SKM-1 treated with dmso at 0.1 percent for 144 hours (cell line): ENCODE measurements around the gene FOXL2NB.

Experiments
- DNase-seq: peaks from one replicate; lab custom pipeline; 2025; ENCODE audit not compliant: unreplicated experiment; lab: John Stamatoyannopoulos, UW

Gene FOXL2NB

DNA sequence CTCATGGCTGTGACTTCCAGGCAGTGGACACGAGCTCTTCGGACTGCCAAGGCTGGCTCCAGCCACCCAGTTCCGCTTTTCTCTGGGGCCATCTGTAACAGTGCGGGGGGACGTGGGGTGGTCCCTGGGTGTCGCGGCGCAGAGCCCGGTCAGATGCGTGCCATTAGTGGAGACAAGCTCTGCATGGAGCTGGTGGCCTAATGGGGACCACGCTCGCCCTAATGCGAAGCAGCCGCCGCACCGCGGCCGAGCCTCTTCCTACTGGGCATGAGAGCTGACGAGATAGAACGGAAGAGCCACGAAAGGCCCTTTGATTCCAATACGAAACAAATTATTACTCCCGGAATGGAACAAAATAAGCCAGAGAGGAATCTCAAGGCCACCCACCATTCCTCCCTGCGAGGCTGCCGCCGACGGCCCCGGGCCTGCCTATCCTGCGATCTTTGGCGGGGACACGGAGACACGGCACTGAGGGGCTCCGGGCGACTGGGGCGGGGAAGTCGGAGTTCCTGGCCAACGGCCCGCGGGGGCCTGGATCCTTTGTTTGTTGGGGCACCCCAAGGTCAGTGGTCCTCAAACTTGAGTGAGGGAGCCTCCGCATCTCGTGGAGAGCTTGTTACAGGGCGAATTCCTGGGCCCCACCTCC, 18.2 kb upstream of the FOXL2NB start:
- DNase-seq: no peak

DNA sequence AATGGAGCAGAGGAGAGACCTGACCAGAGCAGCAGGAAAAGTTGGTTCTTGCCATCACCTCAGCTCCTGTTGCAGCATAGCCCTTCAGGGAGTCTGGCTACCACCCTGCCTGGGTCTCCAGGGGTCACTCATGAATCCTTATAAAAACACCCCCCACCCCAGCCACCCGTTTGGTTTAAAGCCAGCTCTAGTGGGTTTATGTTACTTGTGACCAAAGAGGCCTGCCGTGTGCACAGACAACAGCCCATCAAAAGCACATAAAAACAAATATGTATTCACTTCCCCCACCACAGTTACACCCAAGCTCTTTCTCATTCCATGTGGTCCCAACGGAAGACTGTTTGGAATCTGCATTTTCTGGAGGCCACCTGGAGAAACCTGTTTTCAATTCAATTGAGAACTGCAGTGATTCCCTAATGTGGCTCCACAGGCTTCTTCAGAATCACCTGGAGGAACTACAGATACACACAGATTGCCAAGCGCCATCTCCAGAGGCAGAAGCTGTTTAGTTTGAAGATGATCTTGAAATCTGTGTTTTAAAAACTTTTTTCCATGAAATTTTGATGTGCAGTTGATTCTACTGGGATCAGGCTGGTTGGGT, 13.8 kb upstream of the FOXL2NB start:
- no peak for DNase-seq

- no peak for DNase-seq
These were observed 12.9 kb upstream of the FOXL2NB start for GRCh38 chr3:138933981-138934691.

- no peak for DNase-seq
These were observed 11.5 kb upstream of the FOXL2NB start for GRCh38 chr3:138935505-138935862.

GRCh38 chr3:138935863-138936740, 10.9 kb upstream of the FOXL2NB start:
- DNase-seq: peak; percentile 51

DNA sequence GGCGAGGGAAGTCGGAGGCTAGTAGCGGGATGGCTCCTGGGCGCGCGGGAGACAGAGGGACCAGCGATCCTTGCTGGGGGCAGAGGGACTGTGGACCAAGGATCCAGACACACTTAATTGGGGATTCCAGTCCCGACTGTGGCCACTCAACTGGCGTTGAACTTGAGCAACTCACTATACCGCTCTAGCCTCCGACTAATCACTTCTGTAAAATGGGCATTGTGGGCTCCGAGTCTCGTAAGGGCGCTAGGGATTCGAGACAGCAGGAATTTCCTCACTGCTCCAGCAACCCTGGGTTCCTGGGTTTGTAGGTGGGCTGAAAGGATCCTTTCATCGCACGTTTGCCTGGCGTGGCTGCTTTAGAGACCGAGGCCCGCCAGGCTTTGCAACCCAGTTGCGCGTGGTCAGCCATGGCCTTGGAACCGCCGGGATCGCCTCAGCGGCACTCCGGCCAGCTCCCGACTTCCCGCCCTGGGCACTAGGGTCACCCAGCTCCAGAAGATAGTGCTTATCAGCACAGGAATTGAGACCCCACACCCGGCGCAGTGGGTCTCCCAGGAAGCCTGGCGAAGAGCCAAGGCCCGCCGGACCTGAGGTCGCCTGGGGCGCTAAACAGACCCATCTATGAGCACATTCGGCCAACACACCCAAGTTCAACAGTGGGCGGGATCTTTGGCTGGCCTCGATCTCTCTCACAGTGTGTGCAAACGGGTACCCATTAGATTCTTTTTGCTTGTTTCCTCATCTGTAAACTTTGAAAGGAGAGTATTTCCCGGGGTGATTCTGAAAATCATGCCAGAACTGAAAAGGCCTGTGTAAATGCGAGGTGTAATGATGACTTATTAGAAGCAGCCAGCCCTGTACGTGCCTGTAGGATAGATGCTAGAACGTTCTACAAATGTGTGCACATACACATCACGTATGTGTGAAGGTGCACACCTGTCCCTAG, 10.0 kb upstream of the FOXL2NB start:
- DNase-seq: no peak

DNA sequence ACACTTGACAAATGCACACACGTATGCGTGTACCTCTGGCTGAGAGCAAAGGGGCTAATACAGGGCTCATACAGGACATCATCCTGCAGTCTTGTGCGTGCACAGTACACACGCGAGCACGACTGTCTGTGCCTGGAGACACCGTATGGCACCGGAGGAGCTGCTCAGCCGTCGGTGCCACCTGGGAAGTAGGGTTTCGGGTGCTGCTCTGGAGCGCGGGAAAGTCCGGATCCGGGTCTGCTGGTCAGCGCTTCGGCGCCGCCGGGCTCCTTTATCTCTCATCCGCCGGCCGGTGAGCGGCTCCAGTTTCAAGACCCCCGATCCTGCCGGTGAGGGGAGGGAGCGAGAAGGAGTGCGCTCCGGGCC, 9.3 kb upstream of the FOXL2NB start:
- no peak for DNase-seq

DNA sequence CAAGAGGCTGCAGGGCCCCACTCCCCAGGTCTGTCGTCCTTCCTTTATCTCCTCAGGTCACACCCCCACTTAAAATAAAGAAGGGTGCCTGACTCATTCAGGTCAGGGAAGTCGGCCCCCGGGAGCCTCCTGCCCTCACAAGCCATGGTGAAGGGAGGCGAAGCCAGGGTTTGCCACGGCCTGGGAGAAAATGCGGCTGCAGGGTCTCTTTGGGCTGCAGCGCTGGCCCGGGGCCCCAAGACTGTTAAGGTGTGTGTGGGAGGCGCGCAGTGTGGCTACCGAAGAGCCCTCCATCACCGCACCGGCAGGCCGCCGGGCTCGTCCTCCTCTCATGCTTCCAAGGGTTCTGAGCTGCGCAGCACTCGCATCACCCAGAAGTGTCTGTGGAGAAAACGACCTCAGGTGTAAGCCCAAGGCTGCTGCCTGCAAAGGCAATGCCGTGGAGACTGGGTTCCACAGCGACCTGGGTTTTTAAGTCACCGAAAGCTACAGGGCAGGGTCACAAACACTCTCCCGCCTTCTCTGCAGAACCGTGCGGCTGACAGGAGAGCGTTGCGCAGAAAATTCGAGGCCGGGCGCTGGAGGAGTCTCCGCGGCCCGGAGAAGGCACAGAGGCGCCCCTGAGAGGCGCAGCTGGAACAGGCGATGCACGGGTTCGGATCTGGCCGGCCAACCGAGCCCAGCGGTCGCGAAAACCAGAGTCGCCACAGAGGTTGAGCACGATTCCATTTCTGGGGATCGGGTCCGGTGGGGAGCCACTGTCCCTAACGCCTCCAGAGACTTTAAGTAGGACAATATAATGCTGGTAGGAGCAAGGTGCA, 8.8 kb upstream of the FOXL2NB start:
- no peak for DNase-seq

DNA sequence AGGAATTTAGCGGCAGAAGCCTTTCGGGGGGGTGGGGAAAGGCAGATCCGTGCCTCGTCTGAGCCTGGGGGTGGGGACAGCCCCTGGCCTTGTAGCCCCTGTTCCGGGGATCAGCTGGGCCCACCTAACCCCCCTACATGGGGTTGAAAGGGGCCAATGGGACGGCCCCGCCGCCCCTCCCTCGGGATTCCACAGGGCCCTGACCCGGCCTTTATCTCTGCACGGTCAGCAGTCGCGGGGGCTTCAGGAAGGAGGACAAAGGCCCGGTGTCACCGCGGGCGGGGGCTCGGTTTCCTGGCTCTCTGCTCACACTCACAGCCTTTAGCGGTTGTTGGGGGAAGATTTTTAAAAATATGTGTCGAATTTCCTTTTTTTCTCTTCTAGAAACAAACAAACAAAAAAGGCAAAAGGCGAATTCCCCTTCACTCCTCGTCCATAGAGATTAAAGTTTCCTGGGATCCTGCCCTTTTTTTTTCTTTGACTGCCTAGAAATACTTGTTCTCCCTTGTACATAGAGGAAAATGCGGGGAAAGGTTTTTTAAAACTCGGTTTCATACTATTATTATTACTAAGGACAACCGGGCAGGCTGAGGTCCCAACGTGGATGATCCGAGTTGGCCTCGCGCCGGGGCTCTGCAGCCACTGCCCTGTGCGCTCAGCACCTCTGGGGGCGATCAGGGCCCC, 8.0 kb upstream of the FOXL2NB start:
- no peak for DNase-seq

GRCh38 chr3:138939561-138940241, 7.3 kb upstream of the FOXL2NB start:
- DNase-seq: no peak

- no peak for DNase-seq
These were observed 6.6 kb upstream of the FOXL2NB start for GRCh38 chr3:138940446-138940845.

GRCh38 chr3:138941259-138941885, 5.6 kb upstream of the FOXL2NB start:
- peak; percentile 14 for DNase-seq

DNA sequence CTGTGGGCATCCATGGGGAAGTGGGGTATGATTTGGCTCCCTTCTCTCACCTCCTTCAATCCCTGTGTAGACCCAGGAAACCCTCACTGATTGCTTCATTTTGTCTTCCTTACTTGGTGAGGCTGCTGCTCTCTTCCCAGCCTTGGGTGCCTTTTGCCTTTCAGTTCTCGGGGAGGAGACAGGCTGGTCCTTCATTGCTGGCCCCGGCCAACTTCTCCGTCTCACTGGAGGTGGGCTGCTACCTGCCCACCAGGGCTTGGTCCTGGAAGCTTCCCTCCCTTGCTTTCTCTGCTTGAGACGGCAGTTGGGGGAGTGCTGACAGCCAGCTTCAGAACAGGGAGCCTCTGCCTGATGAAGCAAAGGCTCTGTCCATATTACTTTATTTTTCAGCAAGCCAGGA, 4.7 kb upstream of the FOXL2NB start:
- no peak for DNase-seq

GRCh38 chr3:138942861-138943623, 4.0 kb upstream of the FOXL2NB start:
- DNase-seq: no peak

- no peak for DNase-seq
These were observed 3.0 kb upstream of the FOXL2NB start for GRCh38 chr3:138943724-138944653.

GRCh38 chr3:138944654-138944928, 2.4 kb upstream of the FOXL2NB start:
- no peak for DNase-seq
